Fibroblast of villous mesenchyme (primary cell): ENCODE data around the gene RAD23B. TPM values are rescaled to one million over a fixed set of nuclear protein-coding genes. Genes with fewer than 3 reads are reported as not detected.

ENCODE experiments used
- DNase-seq: peaks from one replicate; pipeline ENCODE4 v3.0.0-alpha.2; 2010; ENCODE audit warnings: low read depth
- H3K4me3 ChIP-seq: 2 replicates; pipeline ENCODE4 v1.5.1; 2011; ENCODE audit warnings: low read depth, mild to moderate bottlenecking, low read length
- CTCF ChIP-seq: IDR thresholded peaks from 2 replicates; pipeline ENCODE4 v1.5.1; 2012; ENCODE audit warnings: low read depth, mild to moderate bottlenecking, low read length; ENCODE audit not compliant: insufficient read depth
- total RNA-seq: library from RNA; depleted of rRNA; stranded (reverse); fragments of >200 nt; gene quantifications from 2 replicates; pipeline ENCODE4 v1.2.3, GENCODE V29; 2012

RAD23B gene
- total RNA-seq, 1 donor, result 375 TPM

GRCh38 chr9:107367727-107368502, 84.8 kb downstream of the RAD23B start:
- DNase-seq, result no peak
- TF ChIP-seq CTCF, result no peak
- H3K4me3 ChIP-seq, result no peak overlapping the region

GRCh38 chr9:107368696-107369095, 85.6 kb downstream of the RAD23B start:
- H3K4me3 ChIP-seq, result no peak overlapping the region
- no peak for TF ChIP-seq CTCF
- no peak for DNase-seq

GRCh38 chr9:107373809-107374208, 90.7 kb downstream of the RAD23B start:
- H3K4me3 ChIP-seq, result no peak overlapping the region
- TF ChIP-seq CTCF, result no peak
- no peak for DNase-seq

GRCh38 chr9:107375001-107375400, 91.9 kb downstream of the RAD23B start:
- no peak for DNase-seq
- no peak for TF ChIP-seq CTCF
- H3K4me3 ChIP-seq, result no peak overlapping the region

- H3K4me3 ChIP-seq, result no peak overlapping the region
- TF ChIP-seq CTCF, result no peak
- no peak for DNase-seq
These were observed 92.7 kb downstream of the RAD23B start for GRCh38 chr9:107375651-107376369.

- no peak for TF ChIP-seq CTCF
- H3K4me3 ChIP-seq, result no peak overlapping the region
- no peak for DNase-seq
These were observed 94.9 kb downstream of the RAD23B start for GRCh38 chr9:107378006-107378405.

Other genes starting within 250 kb of the RAD23B start
- gene KLF4, start 206.5 kb downstream of the RAD23B start, total RNA-seq, result 2.6 and 3.5 TPM in 2 replicates